Osteoblast (primary cell): ENCODE measurements around the gene CCDC190. TPM values are rescaled to one million over a fixed set of nuclear protein-coding genes. Genes with fewer than 3 reads are reported as not detected.
"Not testable (repeated sequence)": the region's sequence is repeated elsewhere in the genome, so short reads cannot be mapped to it uniquely, and the experiment has no call there.

Source experiments
- DNase-seq: peaks from one replicate; pipeline ENCODE4 v3.0.0; 2011; ENCODE audit warnings: low spot score, mixed read lengths; ENCODE audit not compliant: insufficient read length; ENCODE audit errors: missing footprints
- H2AFZ ChIP-seq: 2 replicates; pipeline ENCODE4 v1.6.0; 2011; ENCODE audit warnings: mild to moderate bottlenecking, low read length
- H3K27ac ChIP-seq: 2 replicates; pipeline ENCODE4 v1.5.1; 2011; ENCODE audit warnings: mild to moderate bottlenecking, low read depth, low read length, moderate library complexity
- H3K27me3 ChIP-seq: 2 replicates; pipeline ENCODE4 v1.6.0; 2012; ENCODE audit warnings: mild to moderate bottlenecking, control low read depth, inconsistent platforms, low read length, moderate library complexity; ENCODE audit not compliant: insufficient read depth
- H3K36me3 ChIP-seq: 2 replicates; pipeline ENCODE4 v1.5.1; 2011; ENCODE audit warnings: mild to moderate bottlenecking, low read length, control low read depth, moderate library complexity; ENCODE audit not compliant: insufficient read depth
- H3K4me1 ChIP-seq: 2 replicates; pipeline ENCODE4 v1.5.1; 2011; ENCODE audit warnings: mild to moderate bottlenecking, low read length, control low read depth, moderate library complexity; ENCODE audit not compliant: insufficient read depth
- H3K4me2 ChIP-seq: 2 replicates; pipeline ENCODE4 v1.6.0; 2011; ENCODE audit warnings: mild to moderate bottlenecking, low read length; ENCODE audit not compliant: insufficient read depth
- H3K4me3 ChIP-seq: fragments of 200-600 bp; sonication (generic); 3 replicates; pipeline ENCODE4 v1.5.1; 2012; ENCODE audit warnings: mild to moderate bottlenecking, low read length, inconsistent platforms; ENCODE audit not compliant: insufficient read depth
- H3K79me2 ChIP-seq: 2 replicates; pipeline ENCODE4 v1.6.0; 2012; ENCODE audit warnings: mild to moderate bottlenecking, low read length, control low read depth, inconsistent platforms; ENCODE audit not compliant: insufficient read depth
- H3K9me3 ChIP-seq: 2 replicates; pipeline ENCODE4 v1.5.1; 2011; ENCODE audit warnings: low read depth, low read length, control low read depth
- H4K20me1 ChIP-seq: 2 replicates; pipeline ENCODE4 v1.6.0; 2012; ENCODE audit warnings: mild to moderate bottlenecking, low read length, control low read depth; ENCODE audit not compliant: insufficient read depth
- total RNA-seq: library from RNA; depleted of rRNA; stranded (reverse); fragments of >200 nt; gene quantifications from 2 replicates; pipeline ENCODE4 v1.2.3, GENCODE V29; 2012
- TF ChIP-seq, protein P1 (sequence below): IDR thresholded peaks from 2 replicates; pipeline ENCODE4 v1.5.1; 2011; ENCODE audit warnings: mild to moderate bottlenecking, low read depth, low read length, moderate library complexity; ENCODE audit errors: extremely low read depth

CCDC190 gene
- total RNA-seq, 1 donor: 1.1 TPM

DNA sequence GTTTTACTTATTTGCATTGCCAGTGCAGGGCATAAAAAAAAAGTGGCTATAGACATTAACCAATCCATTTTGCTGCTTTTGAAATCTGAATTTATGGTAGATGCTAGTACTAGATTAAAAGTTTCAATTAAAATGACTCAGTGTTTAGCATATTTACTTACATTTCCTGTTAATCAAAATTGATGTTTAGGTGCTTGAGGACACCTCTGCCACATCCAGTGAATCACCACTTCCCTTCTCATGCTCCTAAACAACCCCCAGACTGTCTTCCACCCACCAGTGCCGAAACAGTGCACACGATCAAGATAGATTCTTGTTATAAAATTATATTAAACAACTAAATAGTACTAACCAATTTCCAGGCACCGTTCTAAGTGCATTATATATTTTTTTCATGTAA is 37.7 kb downstream of the CCDC190 start:
- H3K9me3 ChIP-seq: no peaks in the 10 kb centered on the region

DNA sequence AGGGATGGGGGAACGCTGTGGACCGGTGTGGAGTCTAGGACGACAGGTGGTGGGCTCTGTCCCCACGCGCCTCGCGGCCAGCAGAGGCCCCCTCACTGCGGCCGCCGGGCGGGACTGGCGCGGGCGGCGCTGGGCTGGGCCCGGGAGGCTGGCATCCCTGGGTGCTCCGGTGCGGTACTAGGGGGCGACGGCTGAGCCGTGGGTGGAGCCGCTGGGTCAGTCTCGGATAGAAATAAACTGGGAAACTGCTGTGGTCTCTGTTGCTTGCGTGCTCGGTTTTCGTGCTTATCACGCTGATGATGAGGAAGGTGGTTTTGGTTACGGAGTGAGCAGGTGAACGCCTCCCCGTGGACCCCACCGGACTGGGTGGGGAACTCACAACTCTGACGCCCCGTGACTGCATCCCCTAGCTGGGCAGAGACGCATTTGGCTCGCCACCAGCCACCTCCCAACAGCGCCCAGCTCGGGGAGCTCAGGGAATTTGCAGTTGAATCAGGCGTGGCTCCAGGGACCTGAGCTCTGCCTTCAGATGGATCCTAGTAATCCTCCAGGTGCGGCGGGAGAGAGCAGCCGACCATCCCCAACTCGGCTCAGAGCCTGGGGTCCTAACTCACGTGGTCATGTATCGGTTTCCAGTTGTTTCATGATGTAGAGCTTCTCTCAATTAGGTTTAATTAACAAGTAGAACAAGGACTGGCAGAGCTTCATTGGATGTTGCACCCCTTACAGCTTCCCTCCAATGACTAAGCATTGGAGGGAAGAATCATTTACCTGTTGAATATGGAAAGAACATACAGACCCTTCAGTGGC is 38.4 kb downstream of the CCDC190 start:
- TF ChIP-seq, protein P1, sequence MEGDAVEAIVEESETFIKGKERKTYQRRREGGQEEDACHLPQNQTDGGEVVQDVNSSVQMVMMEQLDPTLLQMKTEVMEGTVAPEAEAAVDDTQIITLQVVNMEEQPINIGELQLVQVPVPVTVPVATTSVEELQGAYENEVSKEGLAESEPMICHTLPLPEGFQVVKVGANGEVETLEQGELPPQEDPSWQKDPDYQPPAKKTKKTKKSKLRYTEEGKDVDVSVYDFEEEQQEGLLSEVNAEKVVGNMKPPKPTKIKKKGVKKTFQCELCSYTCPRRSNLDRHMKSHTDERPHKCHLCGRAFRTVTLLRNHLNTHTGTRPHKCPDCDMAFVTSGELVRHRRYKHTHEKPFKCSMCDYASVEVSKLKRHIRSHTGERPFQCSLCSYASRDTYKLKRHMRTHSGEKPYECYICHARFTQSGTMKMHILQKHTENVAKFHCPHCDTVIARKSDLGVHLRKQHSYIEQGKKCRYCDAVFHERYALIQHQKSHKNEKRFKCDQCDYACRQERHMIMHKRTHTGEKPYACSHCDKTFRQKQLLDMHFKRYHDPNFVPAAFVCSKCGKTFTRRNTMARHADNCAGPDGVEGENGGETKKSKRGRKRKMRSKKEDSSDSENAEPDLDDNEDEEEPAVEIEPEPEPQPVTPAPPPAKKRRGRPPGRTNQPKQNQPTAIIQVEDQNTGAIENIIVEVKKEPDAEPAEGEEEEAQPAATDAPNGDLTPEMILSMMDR: no peak
- peak overlapping the region; percentile 77 for H2AFZ ChIP-seq
- H3K4me3 ChIP-seq: peak overlapping the region; percentile 69
- peaks cover 7% of the 10 kb centered on the region for H3K4me1 ChIP-seq
- peak; percentile 69 for DNase-seq
- H3K4me2 ChIP-seq: peak overlapping the region; percentile 86
- no peaks in the 10 kb centered on the region for H3K79me2 ChIP-seq
- H4K20me1 ChIP-seq: no peaks in the 10 kb centered on the region
- H3K9me3 ChIP-seq: no peaks in the 10 kb centered on the region
- no peak overlapping the region for H3K27ac ChIP-seq
- H3K36me3 ChIP-seq: no peaks in the 10 kb centered on the region
- H3K27me3 ChIP-seq: peaks cover 11% of the 10 kb centered on the region

More for the DNA sequence above, 37.7 kb downstream of the CCDC190 start:
- no peak overlapping the region for H3K27ac ChIP-seq
- H3K4me1 ChIP-seq: peaks cover 7% of the 10 kb centered on the region
- H2AFZ ChIP-seq: no peak overlapping the region
- H3K36me3 ChIP-seq: no peaks in the 10 kb centered on the region
- no peaks in the 10 kb centered on the region for H4K20me1 ChIP-seq
- no peaks in the 10 kb centered on the region for H3K79me2 ChIP-seq
- DNase-seq: no peak
- peaks cover 11% of the 10 kb centered on the region for H3K27me3 ChIP-seq
- no peak overlapping the region for H3K4me3 ChIP-seq
- no peak overlapping the region for H3K4me2 ChIP-seq
- TF ChIP-seq, protein P1: no peak

DNA sequence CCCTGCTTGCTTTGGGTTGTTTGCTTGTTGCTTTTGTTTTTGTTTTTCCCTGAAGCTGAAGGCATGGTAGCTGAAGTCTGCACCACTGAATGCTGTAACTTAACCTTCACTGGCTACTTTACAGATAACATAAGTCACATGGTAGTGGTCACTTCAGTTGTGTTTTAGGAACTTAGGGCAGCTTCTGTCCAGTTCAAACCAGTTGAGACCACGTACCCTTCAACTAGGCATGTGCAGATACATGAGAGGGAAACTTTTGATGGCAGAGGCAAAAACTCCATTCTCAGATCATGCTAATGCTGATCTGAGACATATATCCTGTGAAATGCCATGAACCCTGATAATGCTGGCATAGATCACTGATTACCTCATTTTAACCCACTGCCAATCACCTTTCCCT is 42.3 kb downstream of the CCDC190 start:
- H3K36me3 ChIP-seq, DNase-seq, H4K20me1 ChIP-seq, H3K79me2 ChIP-seq, H3K4me3 ChIP-seq, H3K9me3 ChIP-seq, H3K4me2 ChIP-seq, H3K27me3 ChIP-seq, H2AFZ ChIP-seq, H3K27ac ChIP-seq, H3K4me1 ChIP-seq: not testable (repeated sequence)

DNA sequence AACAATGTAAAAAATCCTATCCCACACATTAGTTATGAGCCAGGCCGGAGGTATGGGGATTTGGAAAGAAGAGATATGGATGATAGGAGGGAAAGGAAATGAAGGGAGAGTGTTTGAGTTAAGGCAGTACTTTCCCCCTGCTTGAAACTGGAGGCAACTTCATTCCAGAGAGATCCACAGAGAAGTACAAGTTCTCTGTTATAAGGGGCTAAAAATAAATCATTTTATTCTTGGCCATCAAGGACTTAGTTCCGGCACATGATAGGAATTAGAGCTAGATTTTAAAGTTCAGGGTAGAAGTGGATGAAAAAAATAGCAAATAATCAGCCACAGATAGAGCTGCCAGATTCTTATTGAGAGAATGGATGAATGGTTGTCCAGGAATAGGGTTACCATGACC is 42.8 kb downstream of the CCDC190 start:
- not testable (repeated sequence) for H4K20me1 ChIP-seq, H3K36me3 ChIP-seq, H3K9me3 ChIP-seq, H3K27me3 ChIP-seq, H3K4me3 ChIP-seq, H3K79me2 ChIP-seq, H2AFZ ChIP-seq, H3K4me1 ChIP-seq, H3K4me2 ChIP-seq, DNase-seq, H3K27ac ChIP-seq

DNA sequence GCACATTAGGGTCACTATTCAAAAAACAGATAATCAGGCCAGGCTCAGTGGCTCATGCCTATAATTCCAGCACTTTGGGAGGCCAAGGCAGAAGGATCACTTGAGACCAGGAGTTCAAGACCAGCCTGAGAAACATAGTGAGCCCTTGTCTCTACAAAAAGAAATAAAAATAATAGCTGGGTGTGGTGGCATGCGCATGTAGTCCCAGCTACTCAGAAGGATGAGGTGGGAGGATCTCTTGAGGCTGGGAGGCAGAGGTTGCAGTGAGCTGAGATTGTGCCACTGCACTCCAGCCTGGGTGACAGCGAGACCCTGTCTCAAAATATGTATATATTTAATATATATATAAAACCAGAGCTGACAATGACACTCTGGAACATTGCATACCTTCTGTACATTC is 48.6 kb downstream of the CCDC190 start:
- H3K4me3 ChIP-seq, H3K27me3 ChIP-seq, H3K36me3 ChIP-seq, H3K27ac ChIP-seq, H2AFZ ChIP-seq, H3K4me2 ChIP-seq, DNase-seq, H3K4me1 ChIP-seq, H4K20me1 ChIP-seq, H3K9me3 ChIP-seq, H3K79me2 ChIP-seq: not testable (repeated sequence)

DNA sequence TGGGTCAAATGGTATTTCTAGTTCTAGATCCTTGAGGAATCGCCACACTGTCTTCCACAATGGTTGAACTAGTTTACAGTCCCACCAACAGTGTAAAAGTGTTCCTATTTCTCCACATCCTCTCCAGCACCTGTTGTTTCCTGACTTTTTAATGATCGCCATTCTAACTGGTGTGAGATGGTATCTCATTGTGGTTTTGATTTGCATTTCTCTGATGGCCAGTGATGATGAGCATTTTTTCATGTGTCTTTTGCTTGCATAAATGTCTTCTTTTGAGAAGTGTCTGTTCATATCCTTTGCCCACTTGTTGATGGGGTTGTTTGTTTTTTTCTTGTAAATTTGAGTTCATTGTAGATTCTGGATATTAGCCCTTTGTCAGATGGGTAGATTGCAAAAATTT is 53.5 kb downstream of the CCDC190 start:
- not testable (repeated sequence) for H3K27ac ChIP-seq, H3K27me3 ChIP-seq, H3K79me2 ChIP-seq, H2AFZ ChIP-seq, H3K9me3 ChIP-seq, H3K4me2 ChIP-seq, DNase-seq, H3K36me3 ChIP-seq, H3K4me3 ChIP-seq, H4K20me1 ChIP-seq, H3K4me1 ChIP-seq
